Astrocyte of the cerebellum (primary cell): ENCODE measurements around the gene TRIM13.
"Not testable (repeated sequence)": the region's sequence is repeated elsewhere in the genome, so short reads cannot be mapped to it uniquely, and the experiment has no call there.

Experiments used
- DNase-seq: peaks from one replicate; pipeline ENCODE4 v3.0.0-alpha.2; 2011; ENCODE audit warnings: low read depth
- H3K4me3 ChIP-seq: 2 replicates; pipeline ENCODE4 v1.5.1; 2011; ENCODE audit warnings: mild to moderate bottlenecking, low read depth, low read length, moderate library complexity
- in situ Hi-C: cut with HindIII; loops from 2 replicates; pipeline ENCODE4 v1.10.0; 2017; ENCODE audit warnings: low sequenced_read_pairs
- TF ChIP-seq, protein P1 (sequence below): IDR thresholded peaks from 2 replicates; pipeline ENCODE4 v1.5.1; 2012; ENCODE audit warnings: low read length, low read depth, moderate library complexity, mild to moderate bottlenecking; ENCODE audit errors: missing control alignments

Gene TRIM13

DNA sequence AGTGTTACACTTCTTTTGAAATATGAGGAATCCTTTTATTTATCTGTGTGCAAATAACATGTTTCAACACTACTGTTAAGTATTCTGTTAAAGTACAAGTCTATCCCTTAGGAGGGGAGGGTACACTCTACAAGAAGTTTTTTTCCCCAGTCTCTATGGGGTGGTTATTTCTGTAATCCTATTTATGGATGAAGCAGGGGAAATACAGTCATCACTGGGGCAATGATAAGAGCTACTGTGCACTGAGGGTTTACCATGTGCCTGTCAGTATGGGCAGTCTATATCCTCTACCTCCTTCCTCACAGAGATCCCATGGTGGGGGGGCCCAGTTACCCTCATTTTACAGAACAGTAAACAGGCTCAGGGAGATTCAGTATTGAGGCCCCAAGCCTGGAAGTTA lies 16.6 kb upstream of the TRIM13 start:
- no peak for DNase-seq
- in situ Hi-C loops, result no loop called here
- H3K4me3 ChIP-seq, result no peak overlapping the region
- TF ChIP-seq, protein P1, sequence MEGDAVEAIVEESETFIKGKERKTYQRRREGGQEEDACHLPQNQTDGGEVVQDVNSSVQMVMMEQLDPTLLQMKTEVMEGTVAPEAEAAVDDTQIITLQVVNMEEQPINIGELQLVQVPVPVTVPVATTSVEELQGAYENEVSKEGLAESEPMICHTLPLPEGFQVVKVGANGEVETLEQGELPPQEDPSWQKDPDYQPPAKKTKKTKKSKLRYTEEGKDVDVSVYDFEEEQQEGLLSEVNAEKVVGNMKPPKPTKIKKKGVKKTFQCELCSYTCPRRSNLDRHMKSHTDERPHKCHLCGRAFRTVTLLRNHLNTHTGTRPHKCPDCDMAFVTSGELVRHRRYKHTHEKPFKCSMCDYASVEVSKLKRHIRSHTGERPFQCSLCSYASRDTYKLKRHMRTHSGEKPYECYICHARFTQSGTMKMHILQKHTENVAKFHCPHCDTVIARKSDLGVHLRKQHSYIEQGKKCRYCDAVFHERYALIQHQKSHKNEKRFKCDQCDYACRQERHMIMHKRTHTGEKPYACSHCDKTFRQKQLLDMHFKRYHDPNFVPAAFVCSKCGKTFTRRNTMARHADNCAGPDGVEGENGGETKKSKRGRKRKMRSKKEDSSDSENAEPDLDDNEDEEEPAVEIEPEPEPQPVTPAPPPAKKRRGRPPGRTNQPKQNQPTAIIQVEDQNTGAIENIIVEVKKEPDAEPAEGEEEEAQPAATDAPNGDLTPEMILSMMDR, result no peak

DNA sequence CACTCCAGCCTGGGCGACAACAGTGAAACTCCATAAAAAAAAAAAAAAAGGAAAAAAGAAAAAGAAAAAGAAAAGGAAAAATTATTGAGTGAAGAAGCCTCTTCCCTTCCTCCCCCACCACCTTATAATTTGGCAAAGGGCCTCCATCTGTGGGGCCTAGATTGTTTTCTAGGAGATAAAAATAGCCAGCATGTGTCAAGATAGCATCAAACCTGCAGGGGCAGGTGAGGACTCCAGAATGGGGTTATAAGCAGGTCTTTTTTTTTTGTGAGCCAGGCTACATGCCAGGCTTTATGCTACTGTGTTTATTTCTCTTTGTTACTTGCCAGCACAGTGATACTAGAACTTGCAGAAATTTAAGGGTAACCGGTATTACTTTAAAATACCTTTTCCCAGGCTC lies 11.7 kb upstream of the TRIM13 start:
- DNase-seq, result no peak
- TF ChIP-seq, protein P1, result no peak
- H3K4me3 ChIP-seq, result no peak overlapping the region
- in situ Hi-C loops, result no loop called here

DNA sequence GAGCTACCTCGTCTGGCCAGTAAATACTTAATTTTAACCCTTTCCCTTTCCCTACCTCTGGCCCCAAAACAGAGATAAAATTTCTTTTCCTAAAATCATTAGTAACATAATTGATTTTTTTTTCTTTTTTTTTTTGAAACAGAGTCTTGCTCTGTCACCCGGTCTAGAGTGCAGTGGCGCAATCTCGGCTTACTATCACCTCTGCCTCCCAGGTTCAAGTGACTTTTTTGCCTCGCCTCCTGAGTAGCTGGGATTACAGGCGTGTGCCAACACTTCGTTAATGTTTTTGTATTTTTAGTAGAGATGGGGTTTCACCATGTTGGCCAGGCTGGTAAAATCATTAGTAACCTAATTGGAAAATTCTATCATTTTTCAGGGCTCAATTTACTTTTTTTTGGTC lies 10.4 kb upstream of the TRIM13 start:
- TF ChIP-seq, protein P1, result no peak
- DNase-seq, result no peak
- H3K4me3 ChIP-seq, result no peak overlapping the region
- in situ Hi-C loops, result no loop called here

DNA sequence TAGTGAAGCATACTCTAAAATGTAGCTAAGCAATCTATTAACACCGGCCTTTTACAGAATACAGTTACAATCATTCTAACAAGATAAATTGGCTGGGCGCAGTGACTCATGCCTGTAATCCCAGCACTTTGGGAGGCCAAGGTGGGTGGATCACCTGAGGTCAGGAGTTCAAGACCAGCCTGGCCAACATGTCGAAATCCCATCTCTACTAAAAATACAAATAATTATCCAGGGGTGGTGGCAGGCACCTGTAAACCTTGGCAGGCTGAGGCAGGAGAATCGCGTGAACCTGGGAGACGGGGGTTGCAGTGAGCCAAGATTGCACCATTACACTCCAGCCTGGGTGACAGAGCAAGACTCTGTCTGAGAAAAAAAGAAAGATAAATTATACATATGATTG lies 6.2 kb upstream of the TRIM13 start:
- H3K4me3 ChIP-seq, in situ Hi-C loops, DNase-seq: not testable (repeated sequence)

DNA sequence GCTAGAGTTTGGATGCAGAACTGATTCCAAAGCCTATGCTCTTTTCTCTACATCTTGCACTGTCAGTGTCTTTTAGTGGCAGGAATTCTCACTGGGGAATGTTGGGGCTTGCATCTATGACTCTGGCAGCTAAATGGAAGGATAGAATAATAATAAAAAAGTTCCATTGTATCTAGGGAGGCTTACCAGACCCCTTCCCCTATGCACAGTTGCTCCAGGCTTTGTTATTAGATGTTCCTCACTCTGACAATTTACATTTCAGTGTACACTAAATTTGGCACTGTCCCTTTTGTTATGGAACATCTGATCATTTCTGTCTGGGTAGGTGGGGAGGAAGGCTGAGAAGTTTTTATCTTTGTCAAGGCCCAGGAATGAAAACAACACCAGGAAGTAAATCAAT lies 3.7 kb upstream of the TRIM13 start:
- in situ Hi-C loops, result no loop called here
- no peak overlapping the region for H3K4me3 ChIP-seq
- TF ChIP-seq, protein P1, result no peak
- DNase-seq, result no peak

DNA sequence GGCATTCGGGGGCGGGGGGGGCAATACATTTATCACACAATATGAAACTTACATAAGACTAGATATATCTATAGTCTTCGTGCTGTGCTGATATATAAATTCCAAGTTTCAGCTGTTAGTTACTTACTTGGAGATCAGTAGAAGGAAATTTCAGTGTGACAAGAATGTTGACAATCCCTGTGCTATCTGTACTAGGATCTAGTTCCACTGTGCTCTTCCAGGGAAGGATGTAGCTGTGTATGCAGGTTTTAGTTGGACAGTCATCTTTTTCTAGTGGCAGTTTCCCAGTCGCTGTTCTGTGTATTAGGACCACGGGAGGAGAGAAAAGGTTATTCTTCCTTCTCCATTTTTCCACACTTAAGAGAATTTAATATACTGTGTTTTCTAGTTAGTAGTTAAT lies 3.2 kb upstream of the TRIM13 start:
- in situ Hi-C loops, result no loop called here
- TF ChIP-seq, protein P1, result no peak
- no peak overlapping the region for H3K4me3 ChIP-seq
- no peak for DNase-seq

DNA sequence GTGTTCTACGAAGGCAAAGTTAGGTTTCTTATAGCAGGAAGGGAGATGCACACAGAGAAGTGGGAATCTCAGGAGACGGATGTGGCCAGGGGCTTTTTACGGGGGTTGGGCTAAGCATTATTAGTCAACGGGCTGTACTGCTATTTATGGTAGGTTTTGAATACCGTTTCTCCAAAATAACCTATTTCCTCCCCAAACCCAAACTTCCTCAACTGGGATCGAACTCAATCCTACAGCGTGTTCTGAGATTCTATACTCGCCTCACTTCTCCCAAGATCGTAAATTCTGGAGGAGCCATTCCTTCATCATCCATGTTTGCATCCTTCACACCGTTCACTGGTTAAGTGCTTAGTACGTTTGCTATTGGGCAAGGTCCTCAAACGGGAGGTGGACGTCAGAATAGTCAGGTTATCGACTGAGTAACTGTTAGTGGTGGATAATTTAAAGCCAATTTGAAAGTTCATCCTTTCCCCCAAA lies 1.2 kb upstream of the TRIM13 start:
- DNase-seq, result no peak
- TF ChIP-seq, protein P1, result no peak
- H3K4me3 ChIP-seq, result peak overlapping the region; percentile 89
- in situ Hi-C loops, result no loop called here
